GM23338 (cell line): ENCODE results near the gene EHMT2. TPM values are rescaled to one million over a fixed set of nuclear protein-coding genes. Genes with fewer than 3 reads are reported as not detected.

Experiments
- ATAC-seq: fragments of 200-7000 bp; cut with Tn5 transposase; 3 replicates; pipeline ENCODE4 v1.9.1; 2020
- DNase-seq: peaks from one replicate; pipeline ENCODE4 v3.0.0-alpha.2; 2015; ENCODE audit warnings: low spot score
- H2AFZ ChIP-seq: fragments of 200-600 bp; sonication (generic); 2 replicates; pipeline ENCODE4 v1.8.0; 2016; ENCODE audit warnings: antibody characterized with exemption, mild to moderate bottlenecking, moderate library complexity
- H3F3A ChIP-seq: fragments of 200-600 bp; sonication (generic); replicated peaks from 2 replicates; pipeline ENCODE4 v1.8.0; 2017; ENCODE audit warnings: antibody characterized with exemption, mixed run types, low read depth
- H3K27ac ChIP-seq: fragments of 200-600 bp; sonication (generic); 2 replicates; pipeline ENCODE4 v1.6.1; 2016; ENCODE audit warnings: low read depth
- H3K27me3 ChIP-seq: fragments of 200-600 bp; sonication (generic); 2 replicates; pipeline ENCODE4 v1.8.0; 2016; ENCODE audit warnings: mild to moderate bottlenecking, mixed run types, moderate library complexity; ENCODE audit not compliant: insufficient read depth
- H3K36me3 ChIP-seq: fragments of 200-600 bp; sonication (generic); 2 replicates; pipeline ENCODE4 v1.8.0; 2016; ENCODE audit warnings: mild to moderate bottlenecking; ENCODE audit not compliant: insufficient read depth
- H3K4me1 ChIP-seq: fragments of 200-600 bp; sonication (generic); 2 replicates; pipeline ENCODE4 v1.8.0; 2016; ENCODE audit warnings: mild to moderate bottlenecking, moderate library complexity; ENCODE audit not compliant: insufficient read depth
- H3K4me2 ChIP-seq: fragments of 200-600 bp; sonication (generic); 2 replicates; pipeline ENCODE4 v1.7.1; 2017; ENCODE audit warnings: mixed run types
- H3K4me3 ChIP-seq: fragments of 200-600 bp; sonication (generic); 2 replicates; pipeline ENCODE4 v1.6.1; 2016; ENCODE audit warnings: mixed run types
- H3K79me2 ChIP-seq: fragments of 200-600 bp; sonication (generic); replicated peaks from 2 replicates; pipeline ENCODE4 v1.8.0; 2017; ENCODE audit warnings: mild to moderate bottlenecking; ENCODE audit not compliant: insufficient read depth
- H3K9me2 ChIP-seq: fragments of 200-600 bp; sonication (generic); 2 replicates; pipeline ENCODE4 v1.8.0; 2017; ENCODE audit not compliant: insufficient read depth
- H4K20me1 ChIP-seq: fragments of 200-600 bp; sonication (generic); replicated peaks from 2 replicates; pipeline ENCODE4 v1.8.0; 2017; ENCODE audit warnings: mild to moderate bottlenecking; ENCODE audit not compliant: insufficient read depth
- H3K27ac Mint-ChIP-seq: 2 replicates; pipeline ENCODE4 v1.8.0; 2020; ENCODE audit warnings: inconsistent platforms, mild to moderate bottlenecking, moderate library complexity, mixed read lengths
- H3K27me3 Mint-ChIP-seq: 3 replicates; pipeline ENCODE4 v1.8.0; 2022; ENCODE audit warnings: low read depth, mild to moderate bottlenecking, moderate library complexity, mixed read lengths, inconsistent platforms; ENCODE audit not compliant: insufficient read depth, poor library complexity
- H3K36me3 Mint-ChIP-seq: 3 replicates; pipeline ENCODE4 v1.8.0; 2021; ENCODE audit warnings: low read depth, mild to moderate bottlenecking, inconsistent platforms, moderate library complexity, mixed read lengths
- H3K4me1 Mint-ChIP-seq: 3 replicates; pipeline ENCODE4 v1.8.0; 2020; ENCODE audit warnings: mild to moderate bottlenecking, inconsistent platforms, mixed read lengths
- H3K4me3 Mint-ChIP-seq: 3 replicates; pipeline ENCODE4 v1.8.0; 2021; ENCODE audit warnings: moderate library complexity, mild to moderate bottlenecking, inconsistent platforms, mixed read lengths
- H3K9me3 Mint-ChIP-seq: 3 replicates; pipeline ENCODE4 v1.8.0; 2020; ENCODE audit warnings: moderate library complexity, mild to moderate bottlenecking, inconsistent platforms, mixed read lengths
- CREB1 ChIP-seq: fragments of 250-450 bp; sonication (Bioruptor Pico); IDR thresholded peaks from 2 replicates; pipeline ENCODE4 v1.5.0; 2020; ENCODE audit warnings: low read depth, mild to moderate bottlenecking, moderate library complexity
- CTCF ChIP-seq, 2 experiments: fragments of 200-600 bp in 1 of 2; sonication (generic) in 1 of 2; conservative IDR thresholded peaks; 2 replicates each; pipeline versions ENCODE4 v1.5.1 to v1.6.1; 2016 to 2017; ENCODE audit warnings: antibody characterized with exemption in 2 of 2, low read depth in 2 of 2, mild to moderate bottlenecking in 2 of 2, moderate library complexity in 1 of 2
- EZH2 ChIP-seq: fragments of 200-600 bp; sonication (generic); IDR thresholded peaks from one replicate; pipeline ENCODE4 v1.8.0; 2017; ENCODE audit warnings: antibody characterized with exemption, mild to moderate bottlenecking, low read depth; ENCODE audit not compliant: unreplicated experiment
- EZH2phosphoT487 ChIP-seq: fragments of 200-600 bp; sonication (generic); IDR thresholded peaks from one replicate; pipeline ENCODE4 v1.8.1; 2018; ENCODE audit warnings: antibody characterized with exemption; ENCODE audit not compliant: unreplicated experiment
- JUNB ChIP-seq: IDR thresholded peaks from one replicate; pipeline ENCODE4 v1.6.1; 2016; ENCODE audit warnings: antibody characterized with exemption; ENCODE audit not compliant: unreplicated experiment
- NANOG ChIP-seq: IDR thresholded peaks from 2 replicates; pipeline ENCODE4 v1.6.1; 2016; ENCODE audit warnings: antibody characterized with exemption, borderline replicate concordance
- POLR2AphosphoS5 ChIP-seq: IDR thresholded peaks from 2 replicates; pipeline ENCODE4 v1.6.1; 2016; ENCODE audit warnings: antibody characterized with exemption, low read depth
- REST ChIP-seq: IDR thresholded peaks from one replicate; pipeline ENCODE4 v1.6.1; 2018; ENCODE audit warnings: antibody characterized with exemption; ENCODE audit not compliant: unreplicated experiment
- STAT1 ChIP-seq: IDR thresholded peaks from one replicate; pipeline ENCODE4 v1.6.1; 2016; ENCODE audit warnings: antibody characterized with exemption; ENCODE audit not compliant: unreplicated experiment
- ZNF114 ChIP-seq: fragments of 250-450 bp; sonication (Bioruptor Pico); IDR thresholded peaks from 2 replicates; pipeline ENCODE4 v1.5.0; 2020; ENCODE audit warnings: mild to moderate bottlenecking, moderate library complexity
- ZNF331 ChIP-seq: fragments of 250-450 bp; sonication (Bioruptor Pico); IDR thresholded peaks from 2 replicates; pipeline ENCODE4 v1.5.0; 2020; ENCODE audit warnings: low read depth, mild to moderate bottlenecking, moderate library complexity
- ZNF462 ChIP-seq: fragments of 250-450 bp; sonication (Bioruptor Pico); IDR thresholded peaks from 2 replicates; pipeline ENCODE4 v1.5.0; 2020; ENCODE audit warnings: mild to moderate bottlenecking, moderate library complexity
- polyA plus RNA-seq: library from polyadenylated mRNA; unstranded; fragments of >200 nt; fragmentation: Nextera tagmentation; extraction: Ambion mirVana; gene quantifications from 2 replicates; pipeline ENCODE4 v1.2.1, GENCODE V29; 2016
- total RNA-seq: library from RNA; depleted of rRNA; stranded (reverse); fragments of >200 nt; shearing (Covaris generic); gene quantifications from 2 replicates; pipeline ENCODE4 v1.2.3, GENCODE V29; 2014
- TF ChIP-seq, protein P1 (sequence below): IDR thresholded peaks from 2 replicates; pipeline ENCODE4 v1.6.1; 2016; ENCODE audit warnings: antibody characterized with exemption

The EHMT2 gene
- total and polyA plus RNA-seq, 2 experiments from 2014 or later = 113 to 193 TPM

GRCh38 chr6:31927242-31927862, 29.9 kb upstream of the EHMT2 start, which contains the start of gene C2:
Gene C2, plus strand, starts transcription at chr6:31927717. Its CDS starts 36 bp downstream, at chr6:31927753.
- no peak within 1 kb of the TSS for H3K27ac ChIP-seq
- H3K4me3 Mint-ChIP-seq = no peak within 1 kb of the TSS
- no peak for DNase-seq

More at GRCh38 chr6:31927242-31927862, 29.9 kb upstream of the EHMT2 start, which contains the start of gene C2:
- peak; percentile 38; the same call in 2 of the 3 replicates for ATAC-seq
- TF ChIP-seq NANOG (no peak), ZNF114 (no peak), REST (no peak), STAT1 (no peak), POLR2AphosphoS5 (no peak), CTCF (conservative IDR thresholded peaks at IDR 0.05; ENCODE audit: low read depth in 2 of 2) (no peak), CREB1 (CRISPR knock-in tag) (no peak), EZH2phosphoT487 (no peak), JUNB (no peak), ZNF331 (no peak), ZNF462 (CRISPR knock-in tag) (no peak), EZH2 (no peak)
- TF ChIP-seq, protein P1, sequence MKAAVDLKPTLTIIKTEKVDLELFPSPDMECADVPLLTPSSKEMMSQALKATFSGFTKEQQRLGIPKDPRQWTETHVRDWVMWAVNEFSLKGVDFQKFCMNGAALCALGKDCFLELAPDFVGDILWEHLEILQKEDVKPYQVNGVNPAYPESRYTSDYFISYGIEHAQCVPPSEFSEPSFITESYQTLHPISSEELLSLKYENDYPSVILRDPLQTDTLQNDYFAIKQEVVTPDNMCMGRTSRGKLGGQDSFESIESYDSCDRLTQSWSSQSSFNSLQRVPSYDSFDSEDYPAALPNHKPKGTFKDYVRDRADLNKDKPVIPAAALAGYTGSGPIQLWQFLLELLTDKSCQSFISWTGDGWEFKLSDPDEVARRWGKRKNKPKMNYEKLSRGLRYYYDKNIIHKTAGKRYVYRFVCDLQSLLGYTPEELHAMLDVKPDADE = no peak
- H3K27me3 Mint-ChIP-seq = peaks cover 8% of the 10 kb centered on the region
- no peaks in the 10 kb centered on the region; the same call in 2 of the 3 replicates for H3K9me3 Mint-ChIP-seq
- Histone ChIP-seq H3F3A (no peaks in the 10 kb centered on the region), H3K4me3 (no peak within 1 kb of the TSS), H3K4me1 (no peaks in the 10 kb centered on the region), H2AFZ (0 out of 2 replicates have a peak within 1 kb of the TSS, but pooled peaks have one; percentile 23), H3K9me2 (peaks cover 4% of the 10 kb centered on the region; the same call in 1 of the 2 replicates), H4K20me1 (no peaks in the 10 kb centered on the region), H3K4me2 (no peak within 1 kb of the TSS), H3K36me3 (no peaks in the 10 kb centered on the region), H3K79me2 (no peaks in the 10 kb centered on the region), H3K27me3 (no peaks in the 10 kb centered on the region)
- H3K4me1 Mint-ChIP-seq = peaks cover 3% of the 10 kb centered on the region; the same call in 1 of the 3 replicates
- no peak within 1 kb of the TSS for H3K27ac Mint-ChIP-seq
- H3K36me3 Mint-ChIP-seq = no peaks in the 10 kb centered on the region
